GM12864 (cell line): Measurements from ENCODE around the gene MSI2.
"Not testable (repeated sequence)": the region's sequence is repeated elsewhere in the genome, so short reads cannot be mapped to it uniquely, and the experiment has no call there.

Experiments
- DNase-seq: peaks from one replicate; pipeline ENCODE4 v3.0.0-alpha.2; 2011; ENCODE audit warnings: low read depth
- H3K4me3 ChIP-seq: 2 replicates; pipeline ENCODE4 v1.5.1; 2011; ENCODE audit warnings: mild to moderate bottlenecking, low read depth, low read length, control low read depth
- TF ChIP-seq, protein P1 (sequence below): IDR thresholded peaks from 2 replicates; pipeline ENCODE4 v1.5.1; 2011; ENCODE audit warnings: low read depth, mild to moderate bottlenecking, moderate library complexity, low read length, control low read depth, inconsistent platforms; ENCODE audit errors: missing control alignments

The MSI2 gene

DNA sequence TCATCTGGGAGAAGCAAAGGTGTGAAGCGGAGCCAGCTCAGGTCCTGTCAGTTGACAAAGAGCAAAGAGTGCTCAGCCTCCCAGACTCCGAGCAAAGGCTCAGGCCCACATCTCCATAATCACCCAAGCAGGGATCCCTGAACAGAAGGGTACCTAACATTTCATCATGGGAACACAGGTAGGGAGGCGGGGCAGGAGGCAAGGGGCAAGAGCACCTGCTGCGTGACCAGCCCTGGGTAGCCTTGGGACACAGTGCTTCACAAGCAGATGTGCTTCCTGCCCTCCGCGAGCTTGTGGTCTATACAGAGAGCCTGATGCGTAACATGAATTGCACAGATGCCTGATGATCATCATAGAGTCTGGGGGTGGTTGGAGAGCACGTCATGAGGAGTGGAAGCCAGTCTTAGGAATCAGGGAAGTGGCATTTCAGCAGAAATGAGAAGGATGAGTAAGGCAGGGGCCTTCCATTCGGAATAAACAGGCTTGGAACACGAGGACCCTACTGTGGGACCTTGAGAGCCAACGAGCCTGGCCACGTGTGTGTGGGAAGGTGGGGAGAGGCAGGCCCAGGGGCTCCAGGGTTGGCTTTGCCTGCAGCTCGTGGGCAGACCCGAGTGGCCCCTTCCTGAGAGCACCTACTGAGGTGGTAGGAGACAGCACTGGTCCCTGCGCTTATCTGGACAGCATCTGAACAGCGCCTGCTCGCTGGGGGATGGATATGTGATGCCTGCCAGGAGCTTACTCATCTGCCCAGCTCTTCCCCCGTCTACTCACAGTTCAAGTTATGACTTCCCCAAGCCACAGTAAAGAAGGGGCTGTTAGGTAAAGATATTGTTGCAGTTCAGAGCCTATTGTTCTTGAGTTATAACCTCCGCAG lies 363.0 kb downstream of the MSI2 start:
- TF ChIP-seq, protein P1, sequence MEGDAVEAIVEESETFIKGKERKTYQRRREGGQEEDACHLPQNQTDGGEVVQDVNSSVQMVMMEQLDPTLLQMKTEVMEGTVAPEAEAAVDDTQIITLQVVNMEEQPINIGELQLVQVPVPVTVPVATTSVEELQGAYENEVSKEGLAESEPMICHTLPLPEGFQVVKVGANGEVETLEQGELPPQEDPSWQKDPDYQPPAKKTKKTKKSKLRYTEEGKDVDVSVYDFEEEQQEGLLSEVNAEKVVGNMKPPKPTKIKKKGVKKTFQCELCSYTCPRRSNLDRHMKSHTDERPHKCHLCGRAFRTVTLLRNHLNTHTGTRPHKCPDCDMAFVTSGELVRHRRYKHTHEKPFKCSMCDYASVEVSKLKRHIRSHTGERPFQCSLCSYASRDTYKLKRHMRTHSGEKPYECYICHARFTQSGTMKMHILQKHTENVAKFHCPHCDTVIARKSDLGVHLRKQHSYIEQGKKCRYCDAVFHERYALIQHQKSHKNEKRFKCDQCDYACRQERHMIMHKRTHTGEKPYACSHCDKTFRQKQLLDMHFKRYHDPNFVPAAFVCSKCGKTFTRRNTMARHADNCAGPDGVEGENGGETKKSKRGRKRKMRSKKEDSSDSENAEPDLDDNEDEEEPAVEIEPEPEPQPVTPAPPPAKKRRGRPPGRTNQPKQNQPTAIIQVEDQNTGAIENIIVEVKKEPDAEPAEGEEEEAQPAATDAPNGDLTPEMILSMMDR = no peak
- no peak overlapping the region for H3K4me3 ChIP-seq
- DNase-seq = no peak

DNA sequence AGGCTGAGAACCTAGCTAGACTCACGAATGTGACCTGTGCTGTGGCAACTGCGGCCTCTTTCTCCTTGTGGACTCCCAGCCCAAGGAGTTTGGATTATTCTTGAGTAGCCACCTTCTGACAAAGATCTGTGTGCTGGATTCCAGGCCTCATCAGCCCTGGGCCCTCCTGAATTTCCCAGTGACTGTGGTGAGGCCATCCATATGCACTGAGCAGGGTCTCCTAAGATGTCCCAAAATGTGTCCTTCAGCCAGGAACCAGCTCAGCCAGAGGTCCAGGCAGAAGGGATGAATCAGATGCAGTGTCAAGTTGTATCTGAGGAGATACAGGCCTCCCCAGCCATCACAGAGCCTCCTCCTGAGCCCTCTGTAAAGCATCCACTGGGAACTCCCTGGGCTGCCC lies 364.3 kb downstream of the MSI2 start:
- TF ChIP-seq, protein P1 = no peak
- DNase-seq = no peak

DNA sequence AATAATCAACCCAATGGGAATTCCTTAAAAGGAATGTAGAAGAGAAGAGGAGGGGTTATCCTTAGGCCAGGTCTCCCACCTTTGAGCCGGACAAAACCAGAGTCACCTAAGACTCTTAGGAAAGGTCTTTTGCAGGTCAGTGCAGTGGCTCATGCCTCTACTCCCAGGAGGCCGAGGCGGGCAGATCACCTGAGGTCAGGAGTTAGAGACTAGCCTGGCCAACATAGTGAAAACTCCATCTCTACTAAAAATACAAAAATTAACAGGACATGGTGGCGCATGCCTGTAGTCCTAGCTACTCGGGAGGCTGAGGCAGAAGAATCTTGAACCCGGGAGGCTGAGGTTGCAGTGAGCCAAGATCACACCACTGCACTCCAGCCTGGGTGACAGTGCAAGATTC lies 365.5 kb downstream of the MSI2 start:
- DNase-seq, H3K4me3 ChIP-seq: not testable (repeated sequence)

More for the DNA sequence above, 364.3 kb downstream of the MSI2 start:
- no peak overlapping the region for H3K4me3 ChIP-seq

DNA sequence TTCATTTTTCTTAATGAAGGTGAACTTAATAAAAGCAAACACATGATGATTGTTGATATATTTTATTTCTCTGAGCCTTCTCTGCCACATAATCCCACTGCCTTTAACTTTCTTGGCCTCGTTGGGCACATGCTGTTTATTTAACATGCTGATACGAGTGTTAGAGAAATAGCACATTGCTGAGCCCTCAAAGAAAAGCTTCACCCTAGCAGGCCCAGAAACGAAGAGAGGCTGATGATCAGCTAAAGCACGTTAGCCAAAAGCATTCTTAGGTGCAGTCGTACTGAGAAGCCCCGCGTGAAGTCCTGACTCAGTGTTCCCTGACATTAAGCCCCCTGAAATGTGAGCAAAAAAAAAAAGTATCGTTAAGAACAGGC lies 366.0 kb downstream of the MSI2 start:
- TF ChIP-seq, protein P1 = no peak
- no peak for DNase-seq
- no peak overlapping the region for H3K4me3 ChIP-seq

DNA sequence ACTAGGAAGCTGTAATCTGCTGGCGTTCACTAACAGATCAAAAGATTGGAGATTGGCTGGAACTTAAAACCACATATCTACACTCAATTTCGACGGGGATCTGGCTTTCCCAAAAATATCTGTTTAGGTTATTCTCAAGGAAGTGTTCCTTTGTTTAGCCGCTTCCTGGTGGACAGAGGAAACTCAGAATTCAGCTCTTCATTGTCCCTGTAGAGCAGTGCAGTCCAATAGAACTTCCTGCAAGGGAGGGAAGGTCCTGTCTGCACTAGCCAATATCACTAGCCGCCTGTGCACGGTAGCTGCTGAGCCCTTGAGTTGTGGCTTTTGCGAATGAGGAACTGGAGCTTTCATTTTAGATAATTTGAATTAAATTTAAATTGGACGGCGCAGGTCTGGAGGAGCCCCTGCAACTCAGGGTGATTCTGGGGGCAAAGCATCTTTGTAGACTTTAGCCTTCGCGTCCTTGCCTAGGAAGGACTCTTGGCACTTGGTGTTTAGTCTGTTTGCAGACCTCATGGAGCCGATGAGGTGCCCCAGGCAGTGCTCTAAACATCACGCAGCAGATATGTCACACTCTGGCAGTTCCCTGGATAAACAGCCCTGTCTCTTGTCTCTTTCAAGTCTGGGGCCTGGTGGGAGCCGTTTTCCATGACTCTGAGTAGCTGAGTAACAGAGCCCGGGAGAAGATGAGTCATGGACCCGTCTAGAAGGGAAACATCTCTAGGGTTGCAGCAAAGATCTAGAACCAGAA lies 366.5 kb downstream of the MSI2 start:
- TF ChIP-seq, protein P1 = no peak
- no peak overlapping the region; the same call in 1 of the 2 replicates for H3K4me3 ChIP-seq
- peak; percentile 65 for DNase-seq

DNA sequence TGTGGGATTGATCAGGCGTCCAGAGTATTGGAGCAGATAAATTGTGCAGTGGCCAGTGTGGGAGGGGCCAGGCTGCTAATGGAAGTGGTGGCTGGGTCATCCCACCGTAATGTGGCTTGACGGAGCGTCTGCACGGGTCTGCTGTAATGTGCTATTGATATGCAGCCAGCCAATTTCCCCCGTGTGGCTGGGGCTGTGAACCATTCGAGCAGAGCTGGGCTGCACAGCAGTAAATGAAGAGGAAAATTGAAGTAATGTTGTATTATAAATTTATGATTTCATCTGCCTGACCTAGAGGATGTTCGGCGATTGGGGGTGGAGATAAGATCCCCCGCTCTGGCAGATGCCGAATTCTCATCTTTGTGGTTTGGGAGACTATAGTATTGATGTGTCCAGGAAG lies 367.3 kb downstream of the MSI2 start:
- DNase-seq = no peak
- TF ChIP-seq, protein P1 = no peak
- no peak overlapping the region for H3K4me3 ChIP-seq

DNA sequence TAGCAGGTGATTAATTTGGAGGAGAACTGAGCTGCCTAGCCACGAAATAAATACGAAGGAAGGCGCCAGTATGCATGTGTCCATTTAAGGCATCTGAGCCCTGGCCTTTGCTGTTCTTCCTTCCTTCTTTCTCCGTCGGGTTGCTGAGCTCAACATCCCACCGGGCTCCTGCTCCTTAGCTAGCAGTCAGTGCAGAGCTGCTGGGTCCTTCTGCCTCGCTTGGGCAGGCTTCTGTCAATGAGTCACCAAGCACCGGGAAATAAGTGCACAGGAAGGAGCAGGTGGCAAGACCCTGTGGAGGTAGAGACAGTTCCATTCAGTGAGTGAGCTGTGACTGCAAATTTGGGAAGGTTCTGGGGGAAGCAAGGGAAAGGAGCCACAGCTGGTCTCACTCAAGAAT lies 368.1 kb downstream of the MSI2 start:
- H3K4me3 ChIP-seq = no peak overlapping the region
- TF ChIP-seq, protein P1 = no peak
- no peak for DNase-seq
